Measurements from ENCODE around the gene NRN1L. TPM values are rescaled to one million over a fixed set of nuclear protein-coding genes. Genes with fewer than 3 reads are reported as not detected.
A peak's percentile ranks its signal among the peaks of the same experiment; 100 is the strongest.

Gene NRN1L
- total and polyA plus RNA-seq, 2 donors from 2014 or later: 1.1 to 1.2 TPM

DNA sequence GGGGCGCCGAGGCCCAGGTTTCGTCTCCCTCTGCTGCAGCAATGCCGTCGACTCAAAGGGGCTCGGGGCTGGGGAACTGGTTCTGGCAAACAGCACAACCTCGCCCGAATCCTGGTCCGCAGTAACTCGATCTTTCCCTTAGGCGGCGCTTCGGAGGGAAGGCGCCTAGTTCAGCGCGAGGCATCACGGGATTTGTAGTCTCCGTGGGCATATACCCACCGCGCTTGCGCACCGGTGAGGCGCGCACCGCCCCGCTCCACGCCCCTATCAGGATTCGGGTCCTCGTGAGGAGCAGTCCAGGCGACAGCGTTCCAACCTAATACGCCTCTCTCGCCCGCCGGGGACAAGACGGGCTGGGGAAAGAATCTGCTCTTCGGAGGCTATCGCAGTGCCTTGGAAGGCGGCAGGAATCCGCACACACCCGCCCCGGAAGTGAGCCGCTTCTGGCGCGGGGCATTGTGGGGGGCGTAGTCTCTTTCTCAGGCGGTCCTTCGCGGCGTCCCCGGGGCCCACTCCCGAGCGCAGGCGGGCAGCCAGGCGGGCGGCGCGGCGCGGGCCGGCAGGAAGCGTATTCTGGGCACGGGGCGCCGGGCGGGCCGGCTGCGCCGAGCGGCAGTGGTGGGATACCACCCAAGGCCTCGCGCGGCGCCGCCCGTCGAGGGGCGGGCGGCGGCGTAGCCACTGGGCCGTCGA, 42.7 kb upstream of the NRN1L start, which contains the start of gene THAP11:
Gene THAP11 (plus strand): TSS at position 505 of the 693 bp plus-strand sequence. CDS start 235 bp downstream, outside the sequence.
- H3K9me3 ChIP-seq (ENCODE audit: control insufficient read depth in 2 of 3, insufficient read depth in 1 of 3, low read length in 3 of 3): no peaks in the 10 kb centered on the region
- H3K27ac ChIP-seq (ENCODE audit: low read depth in 2 of 2, low read length in 2 of 2): peak within 1 kb of the TSS; percentile 98 to 100
- H3K4me1 ChIP-seq (ENCODE audit: control insufficient read depth in 2 of 3, insufficient read depth in 2 of 3, low read depth in 1 of 3, low read length in 3 of 3): peaks cover 14 to 31% (median 31%) of the 10 kb centered on the region in 3 donors
- FAIRE-seq: no peak
- peak; percentile 97 to 99 (median 97) for DNase-seq
- peak within 1 kb of the TSS; percentile 66 to 95 (median 94) for H3K9ac ChIP-seq (ENCODE audit: low read length in 3 of 3)
- intact Hi-C loops (cut with DNase I): no loop called here
- TF ChIP-seq, protein P1, sequence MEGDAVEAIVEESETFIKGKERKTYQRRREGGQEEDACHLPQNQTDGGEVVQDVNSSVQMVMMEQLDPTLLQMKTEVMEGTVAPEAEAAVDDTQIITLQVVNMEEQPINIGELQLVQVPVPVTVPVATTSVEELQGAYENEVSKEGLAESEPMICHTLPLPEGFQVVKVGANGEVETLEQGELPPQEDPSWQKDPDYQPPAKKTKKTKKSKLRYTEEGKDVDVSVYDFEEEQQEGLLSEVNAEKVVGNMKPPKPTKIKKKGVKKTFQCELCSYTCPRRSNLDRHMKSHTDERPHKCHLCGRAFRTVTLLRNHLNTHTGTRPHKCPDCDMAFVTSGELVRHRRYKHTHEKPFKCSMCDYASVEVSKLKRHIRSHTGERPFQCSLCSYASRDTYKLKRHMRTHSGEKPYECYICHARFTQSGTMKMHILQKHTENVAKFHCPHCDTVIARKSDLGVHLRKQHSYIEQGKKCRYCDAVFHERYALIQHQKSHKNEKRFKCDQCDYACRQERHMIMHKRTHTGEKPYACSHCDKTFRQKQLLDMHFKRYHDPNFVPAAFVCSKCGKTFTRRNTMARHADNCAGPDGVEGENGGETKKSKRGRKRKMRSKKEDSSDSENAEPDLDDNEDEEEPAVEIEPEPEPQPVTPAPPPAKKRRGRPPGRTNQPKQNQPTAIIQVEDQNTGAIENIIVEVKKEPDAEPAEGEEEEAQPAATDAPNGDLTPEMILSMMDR (IDR thresholded peaks at IDR 0.05; ENCODE audit: borderline replicate concordance, extremely low read depth, insufficient read depth): peak; percentile 91
- no peaks in the 10 kb centered on the region for H3K27me3 ChIP-seq (ENCODE audit: control insufficient read depth, insufficient read depth, low read length)
- peak within 1 kb of the TSS; percentile 76 to 96 (median 94) for H3K4me3 ChIP-seq (ENCODE audit: low read length in 3 of 3)
- no peaks in the 10 kb centered on the region for H3K36me3 ChIP-seq (ENCODE audit: control insufficient read depth in 2 of 3, insufficient read depth in 3 of 3, low read length in 3 of 3)

DNA sequence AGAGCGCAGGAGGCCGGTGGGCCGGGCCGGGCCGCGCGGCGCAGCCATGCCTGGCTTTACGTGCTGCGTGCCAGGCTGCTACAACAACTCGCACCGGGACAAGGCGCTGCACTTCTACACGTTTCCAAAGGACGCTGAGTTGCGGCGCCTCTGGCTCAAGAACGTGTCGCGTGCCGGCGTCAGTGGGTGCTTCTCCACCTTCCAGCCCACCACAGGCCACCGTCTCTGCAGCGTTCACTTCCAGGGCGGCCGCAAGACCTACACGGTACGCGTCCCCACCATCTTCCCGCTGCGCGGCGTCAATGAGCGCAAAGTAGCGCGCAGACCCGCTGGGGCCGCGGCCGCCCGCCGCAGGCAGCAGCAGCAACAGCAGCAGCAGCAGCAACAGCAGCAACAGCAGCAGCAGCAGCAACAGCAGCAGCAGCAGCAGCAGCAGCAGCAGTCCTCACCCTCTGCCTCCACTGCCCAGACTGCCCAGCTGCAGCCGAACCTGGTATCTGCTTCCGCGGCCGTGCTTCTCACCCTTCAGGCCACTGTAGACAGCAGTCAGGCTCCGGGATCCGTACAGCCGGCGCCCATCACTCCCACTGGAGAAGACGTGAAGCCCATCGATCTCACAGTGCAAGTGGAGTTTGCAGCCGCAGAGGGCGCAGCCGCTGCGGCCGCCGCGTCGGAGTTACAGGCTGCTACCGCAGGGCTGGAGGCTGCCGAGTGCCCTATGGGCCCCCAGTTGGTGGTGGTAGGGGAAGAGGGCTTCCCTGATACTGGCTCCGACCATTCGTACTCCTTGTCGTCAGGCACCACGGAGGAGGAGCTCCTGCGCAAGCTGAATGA, 42.0 kb upstream of the NRN1L start:
- Histone ChIP-seq H3K27me3 (ENCODE audit: control insufficient read depth, insufficient read depth, low read length) (no peaks in the 10 kb centered on the region), H3K27ac (ENCODE audit: low read depth in 2 of 2, low read length in 2 of 2) (peak overlapping the region; percentile 98 to 100), H3K4me1 (ENCODE audit: control insufficient read depth in 2 of 3, insufficient read depth in 2 of 3, low read depth in 1 of 3, low read length in 3 of 3) (peaks cover 14 to 35% (median 33%) of the 10 kb centered on the region in 3 donors), H3K36me3 (ENCODE audit: control insufficient read depth in 2 of 3, insufficient read depth in 3 of 3, low read length in 3 of 3) (no peaks in the 10 kb centered on the region), H3K9me3 (ENCODE audit: control insufficient read depth in 2 of 3, insufficient read depth in 1 of 3, low read length in 3 of 3) (no peaks in the 10 kb centered on the region), H3K9ac (ENCODE audit: low read length in 3 of 3) (peak overlapping the region; percentile 53 to 68 (median 66)), H3K4me3 (ENCODE audit: low read length in 3 of 3) (peak overlapping the region; percentile 76 to 87 (median 77))
- DNase-seq (peak; percentile 67 to 88 (median 73)), FAIRE-seq (no peak)
- intact Hi-C loops (cut with DNase I): no loop called here
- TF ChIP-seq, protein P1 (IDR thresholded peaks at IDR 0.05; ENCODE audit: borderline replicate concordance, extremely low read depth, insufficient read depth): peak; percentile 6

DNA sequence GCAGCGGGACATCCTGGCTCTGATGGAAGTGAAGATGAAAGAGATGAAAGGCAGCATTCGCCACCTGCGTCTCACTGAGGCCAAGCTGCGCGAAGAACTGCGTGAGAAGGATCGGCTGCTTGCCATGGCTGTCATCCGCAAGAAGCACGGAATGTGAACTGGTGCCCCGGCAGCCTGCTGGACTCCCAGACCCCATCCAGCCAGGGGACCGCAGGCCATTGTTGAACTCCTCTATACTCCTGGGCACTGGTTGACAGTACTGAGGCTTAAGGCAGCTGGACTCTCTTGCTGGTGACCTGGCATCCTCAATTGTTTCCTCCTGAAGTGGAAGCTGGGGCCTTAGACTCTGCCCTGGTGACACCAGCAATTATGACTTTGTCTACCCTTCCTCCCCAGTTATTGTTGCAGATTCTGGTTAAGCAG, 41.3 kb upstream of the NRN1L start:
- intact Hi-C loops (cut with DNase I): no loop called here
- Histone ChIP-seq H3K27me3 (ENCODE audit: control insufficient read depth, insufficient read depth, low read length) (no peaks in the 10 kb centered on the region), H3K27ac (ENCODE audit: low read depth in 2 of 2, low read length in 2 of 2) (peak overlapping the region in 1 of 2 donors; percentile 100), H3K9me3 (ENCODE audit: control insufficient read depth in 2 of 3, insufficient read depth in 1 of 3, low read length in 3 of 3) (no peaks in the 10 kb centered on the region), H3K4me1 (ENCODE audit: control insufficient read depth in 2 of 3, insufficient read depth in 2 of 3, low read depth in 1 of 3, low read length in 3 of 3) (peaks cover 14 to 40% (median 38%) of the 10 kb centered on the region in 3 donors), H3K36me3 (ENCODE audit: control insufficient read depth in 2 of 3, insufficient read depth in 3 of 3, low read length in 3 of 3) (no peaks in the 10 kb centered on the region), H3K9ac (ENCODE audit: low read length in 3 of 3) (peak overlapping the region; percentile 53 to 68 (median 66)), H3K4me3 (ENCODE audit: low read length in 3 of 3) (peak overlapping the region; percentile 76 to 87 (median 77))
- no peak for FAIRE-seq
- DNase-seq: peak in 1 of 5 donors; percentile 37
- TF ChIP-seq, protein P1 (IDR thresholded peaks at IDR 0.05; ENCODE audit: borderline replicate concordance, extremely low read depth, insufficient read depth): no peak

All from kidney (tissue), 14 donors.